B cell (primary cell): ENCODE measurements around the gene TTC39C. TPM values are rescaled to one million over a fixed set of nuclear protein-coding genes. Genes with fewer than 3 reads are reported as not detected.

Experiments used
- ATAC-seq: fragments of 200-7000 bp; cut with Tn5 transposase; one replicate; pipeline ENCODE4 v1.10.0; 2021; ENCODE audit warnings: low read depth, mild to moderate bottlenecking, moderate number of reproducible peaks, moderate library complexity
- CTCF ChIA-PET: fragments of 350-600 bp; sonication (Branson Sonifier 250); formaldehyde crosslinking; loops from one replicate; lab custom pipeline; 2021; ENCODE audit warnings: antibody characterized with exemption, inconsistent platforms; lab: Charles Lee
- POLR2A ChIA-PET: fragments of 350-600 bp; sonication (Branson Sonifier 250); formaldehyde crosslinking; loops from one replicate; lab custom pipeline; 2021; ENCODE audit warnings: antibody characterized with exemption; lab: Charles Lee
- DNase-seq: peaks from one replicate; pipeline ENCODE4 v3.0.0; 2013
- H2AFZ ChIP-seq: 2 replicates; pipeline ENCODE4 v1.6.1; 2012; ENCODE audit warnings: mild to moderate bottlenecking, low read depth, low read length; ENCODE audit not compliant: insufficient read depth, poor library complexity, severe bottlenecking
- H3K27ac ChIP-seq, 2 donors: 1 replicate in 1 of 2; 2 replicates in 1 of 2; pipeline ENCODE4 v1.5.1; 2012 to 2013; ENCODE audit warnings: low read length in 2 of 2, mild to moderate bottlenecking in 2 of 2, moderate library complexity in 1 of 2
- H3K27me3 ChIP-seq, 4 experiments: fragments of 200-600 bp in 1 of 4; sonication (generic) in 1 of 4; replicated peaks in 1 of 4; 1 replicate in 2 of 4; 2 replicates in 2 of 4; pipeline versions ENCODE4 v1.6.1 to v1.7.0; 2013 to 2016; ENCODE audit warnings: low read length in 3 of 4, mild to moderate bottlenecking in 2 of 4, mixed read lengths in 1 of 4, moderate library complexity in 1 of 4; ENCODE audit not compliant: insufficient read depth in 4 of 4, control insufficient read depth in 3 of 4; ENCODE audit errors: control extremely low read depth in 1 of 4
- H3K36me3 ChIP-seq, 2 experiments: replicated peaks in 1 of 2; 1 replicate in 1 of 2; 2 replicates in 1 of 2; pipeline versions ENCODE4 v1.6.1 to v1.7.1; 2013; ENCODE audit warnings: low read length in 1 of 2; ENCODE audit not compliant: insufficient read depth in 2 of 2, control insufficient read depth in 1 of 2; ENCODE audit errors: control extremely low read depth in 1 of 2, extremely low read depth in 1 of 2
- H3K4me1 ChIP-seq, 2 donors: fragments of 200-600 bp in 1 of 2; sonication (generic) in 1 of 2; 1 replicate in 1 of 2; 2 replicates in 1 of 2; pipeline versions ENCODE4 v1.5.1 to v1.6.1; 2013 to 2017; ENCODE audit warnings: low read length in 2 of 2; ENCODE audit not compliant: control insufficient read depth in 2 of 2, insufficient read depth in 2 of 2
- H3K4me2 ChIP-seq: replicated peaks from 2 replicates; pipeline ENCODE3; 2012; ENCODE audit warnings: mild to moderate bottlenecking, low read depth, low read length; ENCODE audit not compliant: poor library complexity, severe bottlenecking
- H3K4me3 ChIP-seq, 5 experiments: fragments of 200-600 bp in 1 of 5; sonication (generic) in 1 of 5; 1 replicate in 3 of 5; 2 replicates in 2 of 5; pipeline versions ENCODE4 v1.5.1 to v1.7.0; 2011 to 2016; ENCODE audit warnings: low read length in 4 of 5, mild to moderate bottlenecking in 4 of 5, low read depth in 2 of 5, control low read depth in 1 of 5, moderate library complexity in 1 of 5; ENCODE audit not compliant: insufficient read depth in 1 of 5; ENCODE audit errors: control extremely low read depth in 1 of 5, extremely low read depth in 1 of 5
- H3K79me2 ChIP-seq: fragments of 200-600 bp; sonication (generic); one replicate; pipeline ENCODE4 v1.6.0; 2016; ENCODE audit warnings: low read length; ENCODE audit not compliant: control insufficient read depth, insufficient read depth
- H3K9ac ChIP-seq: fragments of 200-600 bp; sonication (generic); 2 replicates; pipeline ENCODE4 v1.6.1; 2017; ENCODE audit warnings: mild to moderate bottlenecking, low read length, moderate library complexity
- H3K9me3 ChIP-seq, 3 donors: one replicate each; pipeline versions ENCODE4 v1.6.1 to v1.7.1; 2013; ENCODE audit warnings: low read length in 2 of 3; ENCODE audit not compliant: control insufficient read depth in 2 of 3, insufficient read depth in 1 of 3; ENCODE audit errors: control extremely low read depth in 1 of 3
- H4K20me1 ChIP-seq: 2 replicates; pipeline ENCODE4 v1.6.0; 2012; ENCODE audit warnings: mild to moderate bottlenecking, low read length; ENCODE audit not compliant: insufficient read depth, control insufficient read depth, poor library complexity, severe bottlenecking
- H3K27ac Mint-ChIP-seq: one replicate; pipeline ENCODE4 v1.8.0; 2021; ENCODE audit warnings: mixed read lengths
- H3K27me3 Mint-ChIP-seq: one replicate; pipeline ENCODE4 v1.8.0; 2021; ENCODE audit warnings: mixed read lengths
- H3K4me1 Mint-ChIP-seq: one replicate; pipeline ENCODE4 v1.8.0; 2021; ENCODE audit warnings: mixed read lengths
- H3K4me3 Mint-ChIP-seq: one replicate; pipeline ENCODE4 v1.8.0; 2021; ENCODE audit warnings: mixed read lengths
- H3K9me3 Mint-ChIP-seq: one replicate; pipeline ENCODE4 v1.8.0; 2022; ENCODE audit warnings: mixed read lengths; ENCODE audit not compliant: insufficient read depth
- CTCF ChIP-seq: fragments of 200-600 bp; IDR thresholded peaks from one replicate; pipeline ENCODE4 v1.8.0; 2022; ENCODE audit warnings: antibody characterized with exemption, mild to moderate bottlenecking
- EZH2 ChIP-seq: IDR thresholded peaks from 2 replicates; pipeline ENCODE4 v1.6.1; 2012; ENCODE audit warnings: borderline replicate concordance, low read depth, mild to moderate bottlenecking, moderate library complexity, low read length; ENCODE audit not compliant: insufficient read depth, poor library complexity, severe bottlenecking
- WGBS: methylation state at CpG from one replicate; pipeline ENCODE4 v1.1.5; 2013; ENCODE audit warnings: missing lambda C conversion rate; ENCODE audit not compliant: insufficient coverage; 5-methylcytosine and 5-hydroxymethylcytosine counted together
- intact Hi-C: fragments of 100-400 bp; cut with micrococcal nuclease; formaldehyde crosslinking; loops from one replicate; pipeline ENCODE4 v1.10.0; 2022
- polyA plus RNA-seq: library from polyadenylated mRNA; depleted of rRNA; stranded (reverse); fragments of >200 nt; gene quantifications from 2 replicates; pipeline ENCODE4 v1.2.3, GENCODE V29; 2012
- total RNA-seq, 2 donors: library from RNA; stranded (reverse); fragments of 120-200 nt in 1 of 2; gene quantifications; 1 replicate in 1 of 2; 2 replicates in 1 of 2; pipeline versions ENCODE4 v1.2.3 to v1.2.4, GENCODE V29; 2013 to 2022

TTC39C gene
- total and polyA plus RNA-seq, 2 donors (not counting 1 experiment from before 2014, with no cell fraction given), result 22.3 to 44.3 TPM

- H3K4me1 ChIP-seq, result peaks cover 71 to 84% of the 10 kb centered on the region in 2 donors
- no peak overlapping the region for H2AFZ ChIP-seq
- ChIA-PET POLR2A (interaction anchor here (0.8 kb wide), 1 partner anchor 14 kb away, joined by 3 read pairs; no protein-coding TSS in a partner anchor), CTCF (interaction anchor here (0.7 to 1.3 kb wide), 3 partner anchors 31 to 172 kb away, joined by 3 to 7 read pairs (median 3); partner anchors contain the start of gene CABYR)
- Mint-ChIP-seq H3K27ac (peak overlapping the region; percentile 86), H3K9me3 (no peaks in the 10 kb centered on the region), H3K4me3 (peak overlapping the region; percentile 78), H3K4me1 (peaks cover 78% of the 10 kb centered on the region), H3K27me3 (no peaks in the 10 kb centered on the region)
- H3K79me2 ChIP-seq, result no peaks in the 10 kb centered on the region
- H3K4me3 ChIP-seq, result no peak overlapping the region
- no peaks in the 10 kb centered on the region for H4K20me1 ChIP-seq
- H3K9ac ChIP-seq, result peak overlapping the region; percentile 29
- H3K4me2 ChIP-seq, result peak overlapping the region; percentile 67
- H3K36me3 ChIP-seq, result no peaks in the 10 kb centered on the region
- intact Hi-C loops, result no loop called here
- no peak for DNase-seq
- TF ChIP-seq EZH2 (no peak), CTCF (no peak)
- no peak for ATAC-seq
- H3K27me3 ChIP-seq, result no peaks in the 10 kb centered on the region
- 94% methylated on average over 4 of the region's 8 CpGs for WGBS
- peaks cover 0 to 7% (median 0%) of the 10 kb centered on the region in 3 donors for H3K9me3 ChIP-seq
- H3K27ac ChIP-seq, result no peak overlapping the region
These were observed 47.6 kb upstream of the TTC39C start for GRCh38 chr18:23966909-23967308.

GRCh38 chr18:23967321-23968089 lies 47.0 kb upstream of the TTC39C start:
- ChIA-PET POLR2A (interaction anchor here (0.8 kb wide), 1 partner anchor 14 kb away, joined by 3 read pairs; no protein-coding TSS in a partner anchor), CTCF (interaction anchor here (0.7 to 1.3 kb wide), 3 partner anchors 30 to 171 kb away, joined by 3 to 7 read pairs (median 3); partner anchors contain the start of gene CABYR)
- peak overlapping the region; percentile 68 to 72 for H3K27ac ChIP-seq
- Mint-ChIP-seq H3K4me3 (peak overlapping the region; percentile 78), H3K27me3 (no peaks in the 10 kb centered on the region), H3K4me1 (peaks cover 84% of the 10 kb centered on the region), H3K27ac (peak overlapping the region; percentile 86), H3K9me3 (no peaks in the 10 kb centered on the region)
- no peaks in the 10 kb centered on the region for H3K36me3 ChIP-seq
- ATAC-seq (peak; percentile 45), DNase-seq (peak; percentile 70)
- H2AFZ ChIP-seq, result peak overlapping the region; percentile 54
- WGBS, result 12% methylated on average over 8 of the region's 9 CpGs
- H3K4me2 ChIP-seq, result peak overlapping the region; percentile 67
- no peaks in the 10 kb centered on the region for H3K27me3 ChIP-seq
- H3K9me3 ChIP-seq, result peaks cover 0 to 7% (median 0%) of the 10 kb centered on the region in 3 donors
- no peaks in the 10 kb centered on the region for H4K20me1 ChIP-seq
- peaks cover 71 to 84% of the 10 kb centered on the region in 2 donors for H3K4me1 ChIP-seq
- H3K9ac ChIP-seq, result peak overlapping the region; percentile 29
- TF ChIP-seq EZH2, result no peak
- TF ChIP-seq CTCF, result no peak
- intact Hi-C loops, result no loop called here
- H3K4me3 ChIP-seq, result peak overlapping the region in 2 of 5 experiments; percentile 27 to 46
- H3K79me2 ChIP-seq, result no peaks in the 10 kb centered on the region
